ENCODE data around the gene FLT3LG.

FLT3LG gene

GRCh38 chr19:49520705-49521319 lies 46.8 kb downstream of the FLT3LG start:
- no peak for DNase-seq

DNA sequence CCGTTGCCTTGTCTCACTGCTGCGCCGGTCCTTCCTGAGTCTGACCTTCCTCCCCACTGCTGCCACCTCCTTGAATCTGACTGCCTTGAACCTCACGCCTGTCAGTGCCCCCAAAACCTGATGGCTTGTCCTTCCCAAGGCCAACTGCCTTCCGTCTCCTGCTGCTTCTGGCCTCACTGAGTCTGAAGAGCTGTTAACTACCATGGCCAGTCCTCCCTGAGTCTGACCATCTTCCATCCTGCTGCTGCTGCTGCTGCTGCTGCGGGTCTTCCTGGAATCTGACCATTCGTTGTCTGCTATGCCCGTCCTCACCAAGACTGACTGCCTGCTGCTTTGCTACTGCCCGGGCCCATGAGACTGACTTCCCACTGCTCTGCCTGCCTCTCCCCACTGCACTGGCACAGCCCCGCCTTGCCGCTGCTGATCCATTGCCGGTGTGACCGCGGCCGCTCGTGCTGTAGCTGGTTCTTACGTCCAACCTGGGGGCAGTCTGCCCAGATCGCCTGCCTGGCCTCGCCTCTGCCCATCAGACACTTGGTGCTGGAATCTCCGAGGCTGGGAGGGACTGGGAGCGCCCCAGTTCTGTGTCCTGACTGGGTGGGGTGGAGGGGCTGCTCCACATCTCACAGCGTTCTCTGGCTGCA lies 50.9 kb downstream of the FLT3LG start:
- DNase-seq, result no peak

DNA sequence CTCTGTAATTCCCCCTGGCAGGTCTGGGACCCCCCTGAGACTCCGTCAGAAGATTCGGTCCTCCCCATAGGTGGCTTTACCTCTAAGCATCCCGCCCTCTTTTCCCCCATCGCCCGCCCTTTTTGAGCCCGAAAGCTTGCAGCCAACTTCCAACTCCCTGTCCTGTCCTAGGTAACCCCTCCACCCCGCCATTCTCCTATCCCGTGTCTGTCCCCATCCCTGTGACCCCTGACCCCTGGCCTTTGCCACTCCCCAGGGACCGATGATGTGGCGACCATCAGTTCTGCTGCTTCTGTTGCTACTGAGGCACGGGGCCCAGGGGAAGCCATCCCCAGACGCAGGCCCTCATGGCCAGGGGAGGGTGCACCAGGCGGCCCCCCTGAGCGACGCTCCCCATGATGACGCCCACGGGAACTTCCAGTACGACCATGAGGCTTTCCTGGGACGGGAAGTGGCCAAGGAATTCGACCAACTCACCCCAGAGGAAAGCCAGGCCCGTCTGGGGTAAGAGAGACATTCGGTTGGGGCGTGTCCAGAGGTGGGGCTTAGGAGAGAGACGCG lies 54.3 kb downstream of the FLT3LG start:
- no peak for DNase-seq

DNA sequence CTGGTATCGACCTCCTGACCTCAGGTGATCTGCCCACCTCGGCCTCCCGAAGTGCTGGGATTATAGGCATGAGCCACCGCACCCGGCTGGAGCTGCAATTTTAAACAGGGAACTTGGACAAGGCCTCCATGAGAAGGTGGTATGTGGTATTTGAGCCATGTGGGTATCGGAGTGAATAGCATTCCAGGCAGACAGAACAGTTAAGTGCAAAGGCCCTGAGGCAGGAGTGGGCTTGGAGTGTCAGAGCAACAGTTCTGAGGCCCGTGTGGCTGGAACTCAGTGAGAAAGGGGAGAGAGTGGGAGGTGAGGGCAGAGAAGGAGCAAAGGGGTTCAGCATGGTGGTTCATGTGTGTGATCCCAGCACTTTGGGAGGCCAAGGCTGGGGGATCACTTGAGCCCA lies 56.7 kb downstream of the FLT3LG start:
- no peak for DNase-seq

DNA sequence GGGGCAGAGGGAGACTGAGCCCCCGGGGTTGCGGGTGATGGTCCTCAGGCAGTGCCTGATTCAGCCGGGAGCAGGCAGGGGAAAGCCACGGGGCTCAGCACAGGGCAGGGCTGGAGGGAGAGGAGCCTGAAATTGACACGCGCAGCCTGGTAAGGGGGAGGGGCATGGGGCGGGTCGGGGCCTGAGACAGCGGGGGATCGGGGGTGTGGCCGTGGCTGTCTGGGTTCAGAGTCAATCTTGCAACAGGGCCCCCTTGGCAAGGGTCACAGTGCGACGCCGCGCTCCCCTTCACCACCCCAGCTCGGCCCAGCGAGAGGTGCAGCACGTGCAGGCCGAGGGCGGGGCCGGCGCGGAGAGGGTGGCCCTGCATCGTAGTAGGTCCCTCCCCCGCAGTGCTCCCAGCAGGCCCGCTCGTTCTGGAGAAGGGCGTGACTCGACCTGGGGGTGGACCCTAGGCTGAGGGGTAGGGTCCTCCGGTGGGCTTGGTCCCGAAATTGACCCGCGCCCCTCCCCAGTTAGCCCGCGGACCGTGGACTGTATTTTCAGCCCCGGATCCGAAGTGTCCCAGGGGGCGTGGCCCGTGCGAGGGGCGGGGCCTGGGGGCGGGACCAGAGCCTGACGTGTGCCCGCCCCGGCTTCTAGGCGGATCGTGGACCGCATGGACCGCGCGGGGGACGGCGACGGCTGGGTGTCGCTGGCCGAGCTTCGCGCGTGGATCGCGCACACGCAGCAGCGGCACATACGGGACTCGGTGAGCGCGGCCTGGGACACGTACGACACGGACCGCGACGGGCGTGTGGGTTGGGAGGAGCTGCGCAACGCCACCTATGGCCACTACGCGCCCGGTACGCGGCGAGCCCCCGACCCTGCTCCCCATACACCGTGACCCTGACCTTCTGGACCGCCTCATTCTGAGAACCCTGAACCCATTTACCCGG lies 59.8 kb downstream of the FLT3LG start:
- DNase-seq, result no peak

DNA sequence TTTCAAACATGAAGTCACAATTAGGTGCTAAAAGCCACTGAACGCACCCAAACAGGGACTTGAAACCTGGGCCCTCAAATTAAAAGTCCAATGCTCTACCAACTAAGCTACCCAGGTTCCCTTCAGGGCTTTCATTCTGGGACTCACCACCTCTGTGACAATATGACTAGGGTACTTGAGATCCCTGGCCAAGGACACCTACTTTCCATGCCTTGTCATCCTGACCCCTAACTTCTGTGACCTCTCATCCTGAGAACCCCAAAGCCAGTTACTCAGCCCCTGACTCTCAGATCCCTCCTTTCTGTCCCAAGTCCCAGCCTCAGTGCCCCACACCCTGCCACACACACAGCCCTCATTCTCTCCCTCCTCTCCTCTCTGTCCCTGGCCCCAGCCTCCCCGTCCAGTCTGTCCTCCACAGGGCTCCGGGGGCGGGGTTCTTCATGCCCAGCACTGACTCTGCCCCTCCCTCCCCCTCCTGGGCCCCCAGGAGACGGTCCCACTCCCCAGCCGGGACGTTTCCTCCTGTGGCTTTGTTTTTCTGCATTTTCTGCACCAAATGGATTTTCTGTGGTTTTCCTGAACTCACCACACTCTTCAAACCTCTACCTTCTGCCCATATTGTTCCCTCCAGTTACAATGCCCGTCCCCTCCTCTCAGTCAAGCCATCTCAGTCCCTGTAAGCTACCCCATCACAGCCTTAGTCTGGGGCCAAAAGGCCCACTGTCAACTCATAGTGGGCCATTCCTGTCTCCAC lies 60.8 kb downstream of the FLT3LG start:
- no peak for DNase-seq
